HFFc6 (cell line): ENCODE measurements around the gene HYCC1. TPM values are rescaled to one million over a fixed set of nuclear protein-coding genes. Genes with fewer than 3 reads are reported as not detected.
A peak's percentile ranks its signal among the peaks of the same experiment; 100 is the strongest.

Experiments
- DNase-seq: peaks from one replicate; pipeline ENCODE4 v3.0.0-alpha.2; 2018
- H3K27ac Mint-ChIP-seq: 2 replicates; pipeline ENCODE4 v1.8.0; 2020; ENCODE audit warnings: mild to moderate bottlenecking, mixed read lengths
- H3K27me3 Mint-ChIP-seq: 2 replicates; pipeline ENCODE4 v1.8.0; 2021; ENCODE audit warnings: mild to moderate bottlenecking, moderate library complexity, mixed read lengths; ENCODE audit not compliant: insufficient read depth
- H3K36me3 Mint-ChIP-seq: 2 replicates; pipeline ENCODE4 v1.8.0; 2021; ENCODE audit warnings: low read depth, mixed read lengths
- H3K4me1 Mint-ChIP-seq: 2 replicates; pipeline ENCODE4 v1.8.0; 2020; ENCODE audit warnings: low read depth, mixed read lengths
- H3K4me3 Mint-ChIP-seq: 2 replicates; pipeline ENCODE4 v1.8.0; 2020; ENCODE audit warnings: mild to moderate bottlenecking, moderate library complexity, mixed read lengths
- H3K9me3 Mint-ChIP-seq: 2 replicates; pipeline ENCODE4 v1.8.0; 2020; ENCODE audit warnings: mild to moderate bottlenecking, mixed read lengths
- CTCF ChIP-seq: fragments of 200-600 bp; sonication (generic); IDR thresholded peaks from 2 replicates; pipeline ENCODE4 v1.5.0; 2021; ENCODE audit warnings: antibody characterized with exemption, mild to moderate bottlenecking
- long read RNA-seq: library from polyadenylated mRNA; unstranded; transcript quantifications from one replicate; pipeline ENCODE4 v2.0.0, GENCODE V29; 2019
- total RNA-seq, 6 experiments: library from RNA; stranded (reverse); fragmentation: NEBNext Ultra II Directional; extraction: Animal tissue kit (Norgen Biotek cat#: 25700); gene quantifications; 2 replicates in 1 of 6; 3 replicates in 5 of 6; pipeline ENCODE4 v1.2.3, GENCODE V29; 2021

The HYCC1 gene
- total RNA-seq, result 100 to 1,000 TPM in 1 of 6 experiments, 10 to 100 TPM in 5; 88.5 to 104 (median 95.0) TPM
- long read RNA-seq, transcript FAM126A-202 (12 exons, 3,130 nt), result major isoform, 24 of 59 reads
- long read RNA-seq, partial matches to known transcripts, result 5 of 59 reads
- long read RNA-seq, other reads (novel, unspliced or antisense), result 28 of 59 reads

GRCh38 chr7:23013715-23014649 lies at the start of gene HYCC1:
Gene HYCC1, minus strand, starts transcription at chr7:23014130. Its CDS starts 23,019 bp downstream, at chr7:22991111.
- Mint-ChIP-seq H3K9me3 (no peaks in the 10 kb centered on the region), H3K27me3 (no peaks in the 10 kb centered on the region; the same call in 1 of the 2 replicates), H3K27ac (peak within 1 kb of the TSS; percentile 80), H3K36me3 (no peaks in the 10 kb centered on the region), H3K4me1 (peaks cover 39% of the 10 kb centered on the region), H3K4me3 (peak within 1 kb of the TSS; percentile 96; the same call in 1 of the 2 replicates)
- DNase-seq, result peak; percentile 99
- TF ChIP-seq CTCF, result peak; percentile 81

GRCh38 chr7:23062452-23062851 lies 48.5 kb upstream of the HYCC1 start:
- Mint-ChIP-seq H3K4me3 (no peak overlapping the region), H3K27ac (no peak overlapping the region), H3K4me1 (peaks cover 46% of the 10 kb centered on the region), H3K36me3 (no peaks in the 10 kb centered on the region), H3K27me3 (no peaks in the 10 kb centered on the region), H3K9me3 (no peaks in the 10 kb centered on the region)
- TF ChIP-seq CTCF, result no peak
- DNase-seq, result no peak

- Mint-ChIP-seq H3K4me1 (peaks cover 34% of the 10 kb centered on the region), H3K27me3 (no peaks in the 10 kb centered on the region), H3K4me3 (no peak overlapping the region), H3K9me3 (no peaks in the 10 kb centered on the region), H3K36me3 (no peaks in the 10 kb centered on the region), H3K27ac (no peak overlapping the region)
- TF ChIP-seq CTCF, result no peak
- DNase-seq, result no peak
These were observed 47.4 kb upstream of the HYCC1 start for GRCh38 chr7:23061327-23061726.

- Mint-ChIP-seq H3K27me3 (no peaks in the 10 kb centered on the region), H3K4me1 (peaks cover 36% of the 10 kb centered on the region)
- no peak for DNase-seq
These were observed 44.6 kb upstream of the HYCC1 start for GRCh38 chr7:23058408-23059096.

More at GRCh38 chr7:23058408-23059096, 44.6 kb upstream of the HYCC1 start:
- Mint-ChIP-seq H3K4me3 (no peak overlapping the region; the same call in 1 of the 2 replicates), H3K36me3 (no peaks in the 10 kb centered on the region), H3K27ac (no peak overlapping the region), H3K9me3 (no peaks in the 10 kb centered on the region)
- no peak for TF ChIP-seq CTCF
